SK-N-SH (cell line): ENCODE data around the gene KLHDC9. TPM values are rescaled to one million over a fixed set of nuclear protein-coding genes. Genes with fewer than 3 reads are reported as not detected.

Source experiments
- CTCF ChIA-PET: fragments of 300-600, 350-600 bp; formaldehyde crosslinking; extraction: SDS; loops from one replicate; lab custom pipeline; 2021; lab: Yijun Ruan, JAX
- POLR2A ChIA-PET: fragments of 350-600 bp; sonication (Branson Sonifier 250); formaldehyde crosslinking; extraction: SDS; loops from one replicate; lab custom pipeline; 2020; ENCODE audit warnings: antibody characterized with exemption, inconsistent platforms; lab: Yijun Ruan, JAX
- DNase-seq: peaks from one replicate; pipeline ENCODE4 v3.0.0; 2012
- H2AFZ ChIP-seq: fragments of 200-600 bp; sonication (generic); 2 replicates; pipeline ENCODE4 v1.8.1; 2016; ENCODE audit warnings: antibody characterized with exemption, mild to moderate bottlenecking, low read depth
- H3F3A ChIP-seq: fragments of 200-600 bp; sonication (generic); replicated peaks from 2 replicates; pipeline ENCODE3; 2016; ENCODE audit warnings: antibody characterized with exemption, mild to moderate bottlenecking; ENCODE audit not compliant: insufficient read depth
- H3K27ac ChIP-seq, 2 experiments: fragments of 200-500 bp in 1 of 2; fragments of 200-600 bp in 1 of 2; sonication (Bioruptor generic) in 1 of 2; sonication (generic), shearing (Covaris generic) in 1 of 2; 2 replicates each; pipeline versions ENCODE4 v1.5.1 to v1.6.1; 2014 to 2016; ENCODE audit warnings: low read depth in 2 of 2, inconsistent platforms in 1 of 2, low read length in 1 of 2, mild to moderate bottlenecking in 1 of 2, mixed read lengths in 1 of 2
- H3K27me3 ChIP-seq: fragments of 200-600 bp; sonication (generic), shearing (Covaris generic); 2 replicates; pipeline ENCODE4 v1.6.1; 2016; ENCODE audit warnings: mixed run types; ENCODE audit not compliant: insufficient read depth
- H3K36me3 ChIP-seq, 2 experiments: fragments of 200-500 bp in 1 of 2; fragments of 200-600 bp in 1 of 2; sonication (Bioruptor generic) in 1 of 2; sonication (generic) in 1 of 2; replicated peaks in 1 of 2; 2 replicates each; pipeline versions ENCODE3 to v1.5.1; 2014 to 2016; ENCODE audit warnings: low read length in 1 of 2, mild to moderate bottlenecking in 1 of 2; ENCODE audit not compliant: insufficient read depth in 2 of 2, control insufficient read depth in 1 of 2
- H3K4me1 ChIP-seq, 2 experiments: fragments of 200-500 bp in 1 of 2; fragments of 200-600 bp in 1 of 2; sonication (Bioruptor generic) in 1 of 2; sonication (generic), shearing (Covaris generic) in 1 of 2; 2 replicates each; pipeline versions ENCODE4 v1.5.1 to v1.6.1; 2014 to 2016; ENCODE audit warnings: low read depth in 1 of 2, low read length in 1 of 2, mixed run types in 1 of 2; ENCODE audit not compliant: insufficient read depth in 2 of 2, control insufficient read depth in 1 of 2
- H3K4me2 ChIP-seq: fragments of 200-600 bp; sonication (generic), shearing (Covaris generic); 2 replicates; pipeline ENCODE4 v1.6.1; 2017; ENCODE audit warnings: mixed run types
- H3K4me3 ChIP-seq, 2 experiments: fragments of 200-500 bp in 1 of 2; fragments of 200-600 bp in 1 of 2; sonication (Bioruptor generic) in 1 of 2; sonication (generic), shearing (Covaris generic) in 1 of 2; 2 replicates each; pipeline versions ENCODE4 v1.5.1 to v1.8.1; 2014 to 2016; ENCODE audit warnings: low read depth in 2 of 2, inconsistent platforms in 1 of 2, low read length in 1 of 2, mild to moderate bottlenecking in 1 of 2, mixed read lengths in 1 of 2, moderate library complexity in 1 of 2
- H3K79me2 ChIP-seq: fragments of 200-600 bp; sonication (generic); 2 replicates; pipeline ENCODE4 v1.8.1; 2017; ENCODE audit warnings: mild to moderate bottlenecking; ENCODE audit not compliant: insufficient read depth
- H3K9ac ChIP-seq: fragments of 200-600 bp; sonication (generic); 2 replicates; pipeline ENCODE4 v1.6.1; 2017; ENCODE audit warnings: mixed run types
- H3K9me2 ChIP-seq: fragments of 200-600 bp; sonication (generic); 2 replicates; pipeline ENCODE4 v1.6.1; 2017; ENCODE audit warnings: mixed run types
- H3K9me3 ChIP-seq: fragments of 200-600 bp; sonication (generic); 2 replicates; pipeline ENCODE4 v1.6.1; 2017; ENCODE audit warnings: mixed run types, mild to moderate bottlenecking, moderate library complexity
- H4K20me1 ChIP-seq: fragments of 200-600 bp; sonication (generic); 2 replicates; pipeline ENCODE4 v1.6.1; 2017; ENCODE audit warnings: mild to moderate bottlenecking, mixed run types; ENCODE audit not compliant: insufficient read depth
- ELF1 ChIP-seq: IDR thresholded peaks from 2 replicates; pipeline ENCODE4 v1.4.0; 2012
- EP300 ChIP-seq, 2 experiments: IDR thresholded peaks; 2 replicates each; pipeline versions ENCODE4 v1.4.0 to v1.6.1; 2012; ENCODE audit warnings: borderline replicate concordance in 1 of 2, low read depth in 1 of 2, low read length in 1 of 2
- EZH2phosphoT487 ChIP-seq: fragments of 200-600 bp; sonication (generic); IDR thresholded peaks from 2 replicates; pipeline ENCODE4 v1.6.1; 2017; ENCODE audit warnings: low read depth, mixed run types, mild to moderate bottlenecking, antibody characterized with exemption, moderate library complexity, borderline replicate concordance
- FOXM1 ChIP-seq: IDR thresholded peaks from 2 replicates; pipeline ENCODE4 v1.4.0; 2012; ENCODE audit warnings: low read depth, mild to moderate bottlenecking
- GATA2 ChIP-seq: sonication (generic); formaldehyde crosslinking; IDR thresholded peaks from 2 replicates; pipeline ENCODE4 v1.5.0; 2020; ENCODE audit warnings: mild to moderate bottlenecking, missing genetic modification reagents
- NFIC ChIP-seq: IDR thresholded peaks from 2 replicates; pipeline ENCODE4 v1.4.0; 2012; ENCODE audit warnings: borderline replicate concordance
- NRF1 ChIP-seq: IDR thresholded peaks from 2 replicates; pipeline ENCODE4 v1.6.1; 2012; ENCODE audit warnings: low read depth, mild to moderate bottlenecking, low read length
- RFX5 ChIP-seq: IDR thresholded peaks from 2 replicates; pipeline ENCODE4 v1.6.1; 2012; ENCODE audit warnings: mild to moderate bottlenecking, improper control_type of control experiment, low read length
- RXRA ChIP-seq: IDR thresholded peaks from 2 replicates; pipeline ENCODE4 v1.4.0; 2012; ENCODE audit warnings: low read depth, mild to moderate bottlenecking, borderline replicate concordance
- SIN3A ChIP-seq: IDR thresholded peaks from 2 replicates; pipeline ENCODE4 v1.6.1; 2012; ENCODE audit warnings: low read depth, mild to moderate bottlenecking, low read length, moderate library complexity, borderline replicate concordance
- SMC3 ChIP-seq: IDR thresholded peaks from 2 replicates; pipeline ENCODE4 v1.6.1; 2012; ENCODE audit warnings: low read depth, low read length, improper control_type of control experiment
- TEAD4 ChIP-seq: IDR thresholded peaks from 2 replicates; pipeline ENCODE4 v1.4.0; 2012; ENCODE audit warnings: mild to moderate bottlenecking, borderline replicate concordance; ENCODE audit not compliant: insufficient read depth
- USF1 ChIP-seq: IDR thresholded peaks from 2 replicates; pipeline ENCODE4 v1.4.0; 2012; ENCODE audit warnings: low read depth, borderline replicate concordance
- USF2 ChIP-seq: fragments of 150-350 bp; IDR thresholded peaks from 2 replicates; pipeline ENCODE4 v1.6.1; 2017; ENCODE audit warnings: antibody characterized with exemption, low read length, low read depth, borderline replicate concordance
- YY1 ChIP-seq: IDR thresholded peaks from 2 replicates; pipeline ENCODE4 v1.4.0; 2012; ENCODE audit warnings: low read depth, mild to moderate bottlenecking
- ZBTB33 ChIP-seq: IDR thresholded peaks from 2 replicates; pipeline ENCODE4 v1.4.0; 2012; ENCODE audit warnings: low read depth, borderline replicate concordance
- WGBS: methylation state at CpG from one replicate; pipeline ENCODE4 v1.1.6; 2017; ENCODE audit warnings: low lambda C conversion rate; 5-methylcytosine and 5-hydroxymethylcytosine counted together
- polyA plus RNA-seq, 3 experiments: library from polyadenylated mRNA; depleted of rRNA; stranded (reverse); fragments of >200 nt; gene quantifications; 2 replicates each; pipeline ENCODE4 v1.2.3, GENCODE V29; 2012

KLHDC9 gene
- polyA plus RNA-seq, 1 of the 3 experiments (the other 2 are of a cell fraction): 4.7 TPM

- H3F3A ChIP-seq: peaks cover 11% of the 10 kb centered on the region
- no peak for DNase-seq
- CTCF ChIA-PET: no interaction called here
- POLR2A ChIA-PET: no interaction called here
- no peaks in the 10 kb centered on the region for H3K9me2 ChIP-seq
- H3K27ac ChIP-seq: no peak overlapping the region
- TF ChIP-seq EP300 (IDR thresholded peaks at IDR 0.05; ENCODE audit: borderline replicate concordance in 1 of 2, low read depth in 1 of 2, low read length in 1 of 2) (no peak), NRF1 (no peak), EZH2phosphoT487 (no peak), RFX5 (no peak), YY1 (no peak), RXRA (no peak), TEAD4 (no peak), ELF1 (no peak), GATA2 (CRISPR knock-in tag) (no peak), SIN3A (no peak), ZBTB33 (no peak), USF1 (no peak), SMC3 (no peak), USF2 (no peak), FOXM1 (no peak), NFIC (no peak)
- no peak overlapping the region for H3K4me2 ChIP-seq
- 90% methylated on average over 3 of the region's 3 CpGs for WGBS
- H3K4me3 ChIP-seq: no peak overlapping the region
- peaks cover 16 to 30% of the 10 kb centered on the region in 2 experiments for H3K36me3 ChIP-seq
- no peaks in the 10 kb centered on the region for H3K27me3 ChIP-seq
- no peaks in the 10 kb centered on the region for H3K9me3 ChIP-seq
- H4K20me1 ChIP-seq: peaks cover 68% of the 10 kb centered on the region
- H2AFZ ChIP-seq: no peak overlapping the region
- H3K79me2 ChIP-seq: peaks cover 100% of the 10 kb centered on the region
- H3K4me1 ChIP-seq: peaks cover 0 to 10% of the 10 kb centered on the region in 2 experiments; a peak in 3 of 4 replicates
- H3K9ac ChIP-seq: no peak overlapping the region
Measured at GRCh38 chr1:161111117-161111516, 13.0 kb downstream of the KLHDC9 start.
